GDM1 (cell line): ENCODE data around the gene CAPG.
"Not testable (repeated sequence)": the region's sequence is repeated elsewhere in the genome, so short reads cannot be mapped to it uniquely, and the experiment has no call there.

Source experiments
- DNase-seq: peaks from one replicate; lab custom pipeline; 2025; lab: John Stamatoyannopoulos, UW

CAPG gene

DNA sequence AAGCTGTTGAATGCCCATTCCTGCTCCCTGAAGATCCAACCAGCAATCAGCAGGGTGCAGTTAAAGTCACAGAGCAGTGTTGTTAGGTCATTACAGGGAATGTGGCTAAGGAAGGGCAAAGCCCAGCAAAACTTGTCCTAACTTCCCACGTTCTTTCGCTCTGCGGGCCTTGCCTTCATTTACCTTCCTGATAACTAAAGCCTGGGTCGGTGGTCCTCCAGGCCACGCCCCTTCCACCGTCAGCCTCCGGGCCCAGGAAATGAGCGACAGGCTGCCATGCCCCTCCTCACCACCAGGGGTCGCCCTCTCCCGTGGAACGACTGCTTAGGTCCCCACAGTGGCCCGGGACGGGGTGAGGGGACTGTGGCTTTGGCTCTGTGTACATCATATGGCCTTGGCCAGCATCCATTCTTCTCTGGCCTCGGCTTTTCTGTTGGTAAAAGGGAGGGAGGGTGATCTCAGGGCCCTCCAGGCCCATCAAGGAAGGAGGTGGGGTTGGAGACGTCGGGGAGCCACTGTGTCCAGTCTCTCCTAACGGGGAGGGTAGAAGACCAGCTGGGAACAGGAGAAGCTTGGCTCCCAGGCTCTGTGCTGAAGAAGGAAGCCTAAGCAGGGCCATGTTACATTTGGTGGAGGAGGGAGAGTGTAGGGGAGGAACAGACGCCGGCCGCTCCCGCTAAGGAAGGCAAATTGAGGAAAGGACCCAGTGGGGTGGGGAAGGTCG is 10.5 kb upstream of the CAPG start:
- DNase-seq, result peak; percentile 79

DNA sequence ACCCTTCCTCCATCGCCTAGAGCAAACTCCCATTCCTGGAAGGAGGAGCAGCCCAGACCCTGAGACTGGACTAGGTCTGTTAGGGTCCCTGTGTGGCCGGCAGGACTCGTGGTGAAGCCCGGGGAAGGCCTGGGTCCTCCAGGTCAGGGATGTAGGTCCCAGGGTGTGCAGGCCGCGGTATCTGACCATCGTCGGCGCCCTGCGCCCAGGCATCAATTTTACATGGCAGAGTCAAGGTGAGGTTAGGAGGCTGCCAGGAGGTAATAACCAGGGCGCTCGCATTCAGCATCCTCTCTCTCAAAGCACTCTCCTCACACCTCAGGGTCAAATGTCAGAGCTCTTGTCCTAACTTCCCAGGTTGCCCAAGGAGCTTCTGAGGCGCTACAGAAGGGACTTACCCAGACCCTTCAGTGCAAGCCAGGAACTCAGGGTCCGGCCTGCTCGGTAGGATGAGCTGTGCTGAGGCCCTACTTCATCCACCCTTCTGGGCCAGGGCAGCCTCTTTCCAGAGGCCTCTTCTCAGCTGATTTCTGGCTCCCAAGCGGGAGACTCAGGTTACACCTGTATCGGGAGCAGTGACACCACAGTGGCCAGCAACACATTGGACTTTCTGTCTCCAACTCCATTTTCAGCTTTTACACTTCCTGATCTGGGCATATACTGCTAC is 9.0 kb upstream of the CAPG start:
- DNase-seq, result no peak

DNA sequence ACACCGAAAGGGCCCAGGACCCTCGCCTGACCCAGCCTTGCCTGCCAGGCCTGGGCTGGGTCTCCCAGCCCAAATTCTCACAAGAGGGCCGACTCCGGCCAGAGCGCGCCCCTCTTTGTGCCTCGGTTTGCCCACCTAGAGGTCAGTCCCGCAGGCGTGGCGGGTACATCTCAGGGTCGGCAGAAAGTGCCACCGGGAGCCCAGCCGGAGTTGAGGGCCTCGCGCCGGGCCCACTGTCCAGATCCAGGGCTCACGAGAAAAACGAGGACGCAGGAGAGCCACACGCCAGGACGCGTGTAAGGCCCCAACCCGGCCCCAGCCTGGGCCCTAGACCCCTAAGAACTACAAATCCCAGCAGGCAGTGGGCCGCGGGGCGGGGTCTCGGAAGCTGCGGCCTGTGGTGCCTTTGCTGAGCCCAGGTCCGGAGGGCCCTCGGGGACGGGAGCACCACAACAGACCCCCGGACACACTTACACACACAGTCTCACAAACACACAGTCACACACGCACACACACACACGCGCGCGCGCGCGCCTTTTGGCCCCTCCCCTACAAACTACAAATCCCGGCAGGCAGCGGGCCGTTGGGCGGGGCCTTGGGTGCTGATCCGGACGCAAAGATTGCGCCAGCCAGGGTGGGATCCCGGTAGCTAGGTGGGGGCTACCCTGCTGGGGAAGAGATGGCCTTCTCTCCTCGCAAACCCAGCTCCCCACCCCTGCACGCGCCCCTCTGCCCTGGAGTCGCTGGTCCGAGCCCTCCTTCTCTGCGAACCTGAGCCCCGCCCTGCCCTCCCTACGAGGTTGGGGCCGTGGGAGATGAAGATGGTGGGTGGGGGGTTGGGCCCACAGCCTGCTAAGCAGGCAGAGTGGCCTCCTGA is 8.2 kb upstream of the CAPG start, which contains the start of gene SH2D6:
Gene SH2D6, plus strand, starts transcription at position 583 of the 877 bp plus-strand sequence. CDS start 10,752 bp downstream, outside the sequence.
- peak; percentile 76 for DNase-seq

DNA sequence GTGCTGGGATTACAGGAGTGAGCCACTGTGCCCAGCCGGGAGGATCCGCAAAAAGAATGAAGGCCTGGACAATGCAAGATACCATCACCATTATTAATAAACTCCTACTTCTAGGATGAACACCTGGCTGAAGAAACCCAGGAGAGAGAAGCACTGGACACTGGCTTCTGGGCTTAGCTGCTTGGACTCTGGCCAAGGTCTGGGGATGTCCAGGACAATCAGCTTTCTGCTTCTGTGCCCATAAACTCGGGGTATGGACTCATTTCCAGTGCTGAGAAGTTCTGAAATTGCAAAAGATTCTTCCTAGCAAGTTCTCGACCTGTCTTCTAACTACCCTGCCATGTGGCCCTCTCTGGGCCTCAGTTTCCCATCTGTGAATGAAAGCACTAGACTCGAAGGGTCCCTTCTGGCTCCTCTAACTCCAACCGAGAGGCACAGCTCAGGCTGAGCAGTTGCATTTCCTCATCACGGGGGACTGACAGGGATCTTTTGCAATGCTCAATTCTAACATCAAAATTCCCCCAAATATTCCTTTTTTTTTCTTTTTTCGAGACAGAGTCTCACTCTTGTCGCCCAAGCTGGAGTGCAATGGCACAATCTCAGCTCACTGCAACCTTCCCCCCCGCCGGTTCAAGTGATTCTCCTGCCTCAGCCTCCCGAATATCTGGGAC is 5.9 kb upstream of the CAPG start:
- no peak for DNase-seq

DNA sequence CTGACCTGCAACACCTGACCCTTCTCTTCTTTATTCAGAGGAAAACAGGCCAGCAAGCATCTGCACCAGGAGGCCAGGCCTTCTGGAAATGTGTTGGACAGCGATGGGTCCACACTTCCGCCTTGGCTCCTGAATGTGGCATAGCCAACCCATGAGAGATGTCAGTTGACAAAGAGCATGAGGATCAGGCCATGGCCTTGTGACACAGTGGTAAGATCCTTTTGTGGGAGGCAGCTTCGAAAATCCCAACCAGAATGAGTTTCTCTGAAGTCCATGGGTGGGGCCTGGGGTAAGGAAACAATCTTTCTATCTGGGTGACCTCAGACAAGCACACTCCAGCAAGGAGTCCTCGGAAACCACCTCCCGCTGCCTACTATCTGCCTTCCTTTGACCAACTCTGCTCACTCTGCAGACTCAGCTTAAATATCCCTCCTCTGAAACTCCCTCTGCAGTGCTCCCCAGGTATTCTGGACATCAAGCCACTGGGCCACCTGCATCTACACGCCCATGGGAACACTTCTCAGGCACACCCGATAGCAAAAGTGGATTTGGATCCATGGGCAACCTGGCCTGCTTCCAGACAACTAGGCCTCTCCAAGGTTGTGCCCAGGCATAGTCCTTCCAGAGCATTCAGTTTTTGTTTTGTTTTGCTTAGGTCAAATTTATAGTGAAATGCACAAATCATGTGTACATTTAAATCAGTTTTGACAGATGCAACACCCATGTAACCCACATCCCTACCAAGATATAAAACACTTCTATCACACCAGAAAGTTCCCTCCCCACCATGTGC is 4.8 kb upstream of the CAPG start:
- no peak for DNase-seq

DNA sequence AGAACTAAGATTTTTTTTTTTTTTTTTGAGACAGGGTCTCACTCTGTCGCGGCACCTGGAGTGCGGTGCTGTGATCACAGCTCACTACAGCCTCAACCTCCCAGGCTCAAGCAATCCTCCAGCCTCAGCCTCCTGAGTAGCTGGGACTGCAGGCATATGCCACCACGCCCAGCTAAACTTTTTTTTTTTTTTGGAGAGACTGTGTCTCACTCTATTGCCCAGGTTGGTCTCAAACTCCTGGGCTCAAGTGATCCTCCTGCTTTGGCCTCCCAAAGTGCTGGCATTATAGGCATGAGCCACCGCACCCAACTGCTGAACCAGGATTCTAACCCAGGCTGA is 4.2 kb upstream of the CAPG start:
- DNase-seq, result not testable (repeated sequence)

DNA sequence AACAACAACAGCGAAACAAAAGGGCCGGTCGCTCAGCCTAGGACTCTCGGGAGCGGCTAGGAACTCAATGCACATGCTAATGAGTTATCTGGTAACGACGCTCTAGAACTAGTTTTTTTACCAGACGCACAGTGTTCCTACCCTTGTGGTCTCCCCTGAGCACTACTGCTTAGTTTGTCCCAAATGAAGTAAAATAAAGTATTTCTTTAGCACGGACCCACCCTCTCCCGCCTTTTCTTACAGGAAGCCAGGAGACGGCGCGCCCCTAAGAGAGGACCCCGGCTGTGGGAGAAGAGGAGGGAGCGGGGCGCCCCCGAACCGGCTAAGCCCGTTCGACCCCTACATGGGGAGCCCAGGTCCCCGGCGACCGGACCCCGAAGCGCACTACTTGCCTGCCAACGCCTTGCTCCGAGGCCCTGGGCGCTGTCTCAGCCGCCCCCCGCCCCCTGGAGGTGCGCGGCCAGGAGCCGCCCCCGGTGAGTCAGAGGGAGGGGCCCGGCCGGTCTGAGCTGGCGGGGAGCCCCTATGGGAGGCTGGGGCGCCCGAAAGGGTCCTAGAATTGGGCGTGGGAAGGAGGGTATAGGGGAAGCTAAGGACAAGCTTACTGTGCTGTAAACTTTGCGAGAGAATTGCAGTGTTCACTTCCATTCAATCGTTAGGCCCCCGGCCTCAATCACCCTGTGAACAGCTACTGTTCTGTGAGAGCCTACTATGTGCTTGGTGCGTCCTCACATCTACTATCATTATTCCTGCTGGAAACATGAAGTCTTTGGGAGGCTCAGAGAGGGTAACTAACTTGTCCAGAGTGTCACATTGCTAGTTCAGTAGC is 3.6 kb upstream of the CAPG start:
- no peak for DNase-seq

DNA sequence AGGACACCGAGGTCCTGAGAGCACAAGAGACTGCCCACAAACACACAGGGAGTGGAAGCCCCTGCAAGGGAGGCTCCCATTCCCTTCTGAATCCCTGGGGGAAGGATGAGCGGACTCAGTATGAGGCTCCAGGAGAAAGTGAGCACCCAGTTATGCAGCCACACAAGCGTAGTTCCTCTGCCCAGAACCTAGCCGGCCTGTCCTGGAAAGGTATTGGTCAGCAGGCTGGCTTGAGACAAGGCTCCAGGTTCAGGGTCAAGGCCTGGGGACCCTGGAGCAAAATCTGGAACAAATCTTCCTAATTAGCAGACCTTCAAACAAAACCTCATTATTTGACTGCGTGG is 1.2 kb upstream of the CAPG start:
- DNase-seq, result no peak

DNA sequence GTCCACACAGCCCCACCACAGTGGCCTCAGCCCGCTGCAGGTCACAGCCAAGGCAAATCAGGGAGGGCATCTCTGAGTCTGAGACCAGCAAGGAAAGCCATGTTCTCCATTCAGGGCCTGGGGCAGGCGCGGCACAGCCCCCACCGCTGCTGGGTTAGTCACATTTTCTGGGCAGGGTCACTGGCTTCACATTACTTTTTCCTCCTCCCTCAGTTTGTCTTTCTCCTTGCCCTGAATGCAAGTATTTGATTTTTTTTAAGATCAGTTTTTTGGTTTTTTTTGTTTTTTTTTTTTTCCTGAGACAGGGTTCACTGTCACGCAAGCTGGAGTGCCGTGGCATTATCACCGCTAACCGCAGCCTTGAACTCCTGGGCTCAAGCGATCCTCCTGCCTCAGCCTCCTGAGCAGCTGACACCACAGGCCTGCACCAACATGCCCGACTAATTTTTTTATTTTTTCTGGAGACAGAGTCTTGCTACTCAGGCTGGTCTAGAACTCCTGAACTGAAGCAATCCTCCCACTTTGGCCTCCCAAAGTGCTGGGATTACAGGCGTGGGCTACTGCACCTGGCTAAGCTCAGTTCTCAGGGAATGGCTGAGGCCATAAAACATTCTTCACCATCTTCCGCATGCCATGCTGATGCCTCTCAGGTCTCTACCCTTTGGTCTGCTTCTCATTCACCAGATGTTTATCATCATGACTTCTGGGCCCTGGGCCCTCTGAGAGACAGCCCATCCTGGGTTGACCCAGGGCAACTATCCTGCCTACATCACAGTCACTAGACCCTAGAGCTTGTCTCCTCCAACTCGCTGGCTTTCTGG is 628 bp upstream of the CAPG start:
- DNase-seq, result no peak

DNA sequence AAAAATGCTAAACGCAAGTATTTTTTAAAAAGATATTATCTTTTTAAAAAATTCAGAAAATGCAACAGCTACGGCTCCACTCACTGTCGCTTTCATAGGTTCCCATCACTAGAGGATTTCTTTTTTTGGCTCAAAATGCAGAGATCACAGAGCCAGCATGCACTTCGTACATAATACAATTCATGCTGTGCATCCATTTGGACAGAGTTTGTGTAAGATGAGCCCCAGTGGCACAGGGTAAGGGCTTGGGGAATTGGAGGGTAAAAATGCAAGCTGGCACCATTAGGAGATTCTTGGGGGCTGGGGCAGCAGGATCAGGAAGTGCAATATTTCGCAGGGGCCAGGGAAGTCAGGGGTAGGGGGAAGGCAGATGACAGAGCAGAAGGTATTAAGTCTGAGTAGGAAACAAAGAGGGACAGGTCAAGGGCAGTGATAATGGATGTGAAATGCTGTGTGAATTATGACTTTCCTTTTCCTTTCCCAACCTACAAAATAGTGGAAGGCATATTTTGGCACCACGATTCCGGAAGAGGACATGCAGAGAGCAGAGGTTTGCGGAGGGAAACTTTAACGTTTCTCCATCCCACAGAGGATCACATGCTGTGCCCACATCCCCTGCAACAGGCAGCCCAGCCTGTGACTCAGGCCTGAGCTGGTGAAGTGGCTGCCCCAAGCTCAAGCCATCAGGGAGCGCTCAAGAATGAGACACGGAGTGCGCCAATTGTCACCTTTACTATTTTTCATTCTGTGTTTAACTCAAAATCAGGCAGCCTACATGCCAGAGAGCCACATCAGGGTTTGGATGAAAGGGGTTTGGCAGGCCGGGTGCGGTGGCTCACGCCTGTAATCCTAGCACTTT is 4.7 kb downstream of the CAPG start:
- DNase-seq, result peak; percentile 95

DNA sequence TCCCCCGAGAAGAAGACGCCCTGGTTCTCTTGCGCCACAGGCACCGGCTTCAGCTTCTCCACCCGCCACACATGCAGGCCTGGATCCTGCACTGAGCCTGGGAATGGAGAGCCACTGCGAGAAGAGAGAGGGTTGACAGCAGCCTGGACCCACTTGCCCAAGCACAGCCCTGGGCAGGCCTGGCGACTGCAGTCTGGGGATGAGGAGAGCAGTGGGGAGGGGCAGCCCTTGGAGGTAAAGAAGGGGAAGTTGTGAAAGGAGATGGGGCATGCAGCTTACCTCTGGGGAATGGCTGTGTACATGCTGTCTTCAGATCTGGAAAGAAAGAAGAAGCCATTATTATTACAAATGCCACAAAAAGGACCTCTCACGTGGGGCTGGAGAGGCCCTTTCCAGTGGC is 8.3 kb downstream of the CAPG start:
- peak; percentile 42 for DNase-seq

DNA sequence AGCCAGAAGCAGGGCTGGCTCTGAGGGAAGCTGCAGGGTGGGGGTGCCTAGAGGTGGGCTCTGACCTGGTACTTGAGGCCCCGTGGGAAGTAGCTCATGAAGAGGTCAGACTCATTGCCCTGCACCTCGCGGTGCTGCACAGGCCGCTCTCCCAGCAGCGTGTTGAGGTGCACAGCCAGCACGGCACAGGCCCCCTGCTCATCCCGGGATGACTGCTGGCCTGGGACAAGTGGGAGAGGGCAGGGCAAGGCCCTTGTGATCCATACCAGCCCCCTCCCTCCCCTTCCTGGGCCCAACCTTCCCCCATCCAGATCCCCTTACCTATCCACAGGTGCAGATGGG is 8.7 kb downstream of the CAPG start:
- DNase-seq, result no peak

DNA sequence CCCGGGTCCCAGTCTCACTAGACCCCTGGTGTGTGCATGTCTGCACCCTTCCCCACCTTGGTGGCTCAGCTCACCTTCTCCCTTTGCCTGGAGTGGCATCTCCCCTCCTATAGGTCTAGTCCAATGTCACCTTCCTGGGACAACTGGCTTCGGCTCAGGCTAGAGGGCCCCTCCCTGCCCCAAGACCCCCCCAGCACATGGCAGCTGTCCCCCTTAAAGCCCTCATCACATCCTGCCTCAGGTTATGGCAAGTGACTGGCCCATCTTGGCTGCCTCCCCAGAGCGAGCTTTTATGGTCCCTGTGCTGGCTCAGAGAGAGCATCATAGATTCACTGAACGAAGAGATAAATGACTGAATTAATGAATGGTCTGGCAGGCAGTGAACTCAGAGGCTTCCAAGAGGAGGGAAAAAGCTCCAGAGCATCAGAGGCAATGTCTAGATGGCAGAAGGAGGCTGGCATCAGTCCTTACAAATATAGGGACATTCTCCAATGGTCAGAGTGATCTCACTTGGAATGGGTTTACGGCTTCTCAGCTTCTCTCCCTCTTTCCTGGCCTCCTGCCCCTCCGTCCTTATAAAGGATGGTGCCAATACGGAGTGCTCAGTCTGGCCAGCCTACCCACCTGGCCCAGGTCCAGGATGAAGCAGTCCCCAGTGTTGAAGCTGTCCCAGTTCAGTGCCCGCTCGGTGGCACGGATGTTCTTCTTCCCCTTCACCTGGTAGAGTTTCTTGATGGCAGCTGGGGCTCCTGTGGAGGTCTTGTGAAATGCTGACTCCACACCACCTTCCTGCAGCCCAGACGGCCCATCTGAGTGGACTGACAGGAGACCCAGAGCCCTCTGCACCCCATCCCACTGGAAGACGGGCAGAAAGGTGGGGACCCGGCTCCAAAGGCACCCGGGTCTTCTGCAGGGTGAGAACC is 9.4 kb downstream of the CAPG start:
- DNase-seq, result no peak

DNA sequence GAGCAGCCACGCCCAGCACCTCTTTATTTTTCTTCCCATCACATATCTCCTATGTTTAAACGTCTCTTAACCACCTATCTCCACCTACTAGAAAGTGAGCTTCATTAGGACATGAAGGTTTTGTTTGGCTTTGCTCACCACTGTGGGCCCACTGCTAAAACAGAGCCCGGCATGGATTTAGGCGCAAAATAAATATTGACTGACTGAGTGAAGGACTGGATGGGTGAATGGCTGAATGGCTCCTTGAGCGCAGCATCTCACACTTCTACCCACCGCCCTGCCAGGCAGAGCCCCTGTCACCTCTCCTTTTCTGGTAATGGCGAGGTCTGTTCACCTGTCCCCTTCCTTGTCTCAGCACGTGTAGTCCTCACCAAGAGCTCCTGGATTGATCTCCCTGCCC is 10.1 kb downstream of the CAPG start:
- no peak for DNase-seq

DNA sequence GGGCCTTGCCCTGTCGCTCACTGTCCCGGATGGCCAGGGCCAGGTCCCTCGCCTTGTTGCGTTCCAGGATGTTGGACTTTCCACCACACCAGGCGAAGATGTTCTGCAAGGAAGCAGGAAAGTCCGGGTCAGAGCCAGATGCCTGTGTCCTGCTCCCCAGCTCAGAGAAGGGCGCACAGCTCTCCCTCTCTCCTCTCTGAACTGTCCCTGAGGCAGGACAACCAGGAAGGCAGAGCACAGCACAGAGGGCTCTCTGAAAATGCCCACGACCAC is 11.0 kb downstream of the CAPG start:
- no peak for DNase-seq

DNA sequence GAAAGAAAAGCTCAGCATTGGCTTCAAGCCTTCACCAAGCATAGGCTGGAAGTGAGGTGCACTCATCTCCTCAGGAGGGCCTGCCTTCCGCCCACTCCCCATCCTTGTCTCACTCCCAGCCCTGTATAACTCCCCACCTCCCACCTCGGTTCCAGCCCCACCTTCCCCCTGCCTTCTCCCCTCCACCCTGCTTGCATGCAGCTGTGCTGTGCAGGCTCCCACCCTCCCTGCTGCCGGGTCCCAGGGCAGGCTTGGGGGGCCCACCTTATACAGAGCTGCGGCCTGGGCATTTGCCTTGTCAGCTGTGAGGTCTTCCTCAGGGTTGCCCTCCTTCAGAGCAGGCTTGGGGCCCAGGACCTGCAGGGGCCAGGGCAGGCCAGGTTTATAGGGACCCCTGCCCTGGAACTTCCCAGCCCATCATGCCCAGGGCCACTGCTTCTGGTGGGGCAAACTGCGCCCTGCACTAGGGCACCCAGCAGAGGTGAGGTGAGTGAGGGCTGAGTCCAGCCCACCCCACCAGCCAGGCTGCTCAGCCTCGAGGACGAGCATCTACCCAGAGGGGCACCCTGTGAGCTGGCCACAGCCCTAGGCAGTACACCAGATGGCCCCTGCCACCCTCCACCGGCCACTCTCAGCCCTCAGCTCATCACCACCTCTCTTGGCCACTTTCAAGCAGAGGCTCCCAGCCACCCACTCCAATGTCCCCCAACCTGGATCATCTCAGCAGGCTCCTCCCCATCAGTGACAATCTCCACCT is 11.6 kb downstream of the CAPG start:
- no peak for DNase-seq

DNA sequence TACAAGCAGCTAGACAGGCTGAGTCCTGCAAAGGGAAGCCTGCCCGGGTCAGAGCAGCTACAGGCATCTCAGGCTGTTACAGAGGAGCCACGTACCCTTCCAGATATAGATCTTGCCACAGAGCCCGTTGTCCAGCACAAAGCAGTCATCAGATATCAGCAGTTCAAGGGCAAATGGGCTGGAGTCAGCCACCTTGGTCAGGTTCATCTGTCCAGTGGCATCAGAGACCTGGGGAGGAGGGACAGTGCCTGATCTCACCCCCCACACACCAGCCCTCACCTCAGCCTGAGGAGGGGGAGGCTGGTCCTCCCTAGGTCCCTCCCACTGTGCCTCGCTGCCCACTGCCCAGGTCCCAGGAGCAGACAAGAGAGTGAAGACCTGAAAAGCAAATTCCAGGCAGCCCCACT is 12.2 kb downstream of the CAPG start:
- DNase-seq, result no peak
